GM21825 (cell line): ENCODE data around the gene ARHGAP26.

Experiments
- ATAC-seq: cut with Tn5 transposase; IDR thresholded peaks from one replicate; pipeline ENCODE4 v1.9.1; 2021; ENCODE audit warnings: mild to moderate bottlenecking, moderate library complexity; ENCODE audit not compliant: unreplicated experiment

ARHGAP26 gene

GRCh38 chr5:143026380-143026779 lies 256.2 kb downstream of the ARHGAP26 start:
- no peak for ATAC-seq

- no peak for ATAC-seq
Observed at GRCh38 chr5:143029293-143029692, 259.1 kb downstream of the ARHGAP26 start.

GRCh38 chr5:143030349-143030748 lies 260.2 kb downstream of the ARHGAP26 start:
- no peak for ATAC-seq

- ATAC-seq = no peak
Observed at GRCh38 chr5:143031781-143032580, 261.8 kb downstream of the ARHGAP26 start.

GRCh38 chr5:143032581-143032836 lies 262.3 kb downstream of the ARHGAP26 start:
- ATAC-seq = no peak

- ATAC-seq = no peak
Observed at GRCh38 chr5:143033535-143034250, 263.5 kb downstream of the ARHGAP26 start.

GRCh38 chr5:143036146-143036927 lies 266.2 kb downstream of the ARHGAP26 start:
- no peak for ATAC-seq

- ATAC-seq = no peak
Observed at GRCh38 chr5:143037071-143037470, 266.9 kb downstream of the ARHGAP26 start.

- no peak for ATAC-seq
Observed at GRCh38 chr5:143037708-143038107, 267.5 kb downstream of the ARHGAP26 start.

GRCh38 chr5:143040622-143041021 lies 270.4 kb downstream of the ARHGAP26 start:
- no peak for ATAC-seq

GRCh38 chr5:143041461-143041860 lies 271.3 kb downstream of the ARHGAP26 start:
- no peak for ATAC-seq

- no peak for ATAC-seq
Observed at GRCh38 chr5:143041972-143042770, 272.0 kb downstream of the ARHGAP26 start.

- ATAC-seq = no peak
Observed at GRCh38 chr5:143044265-143044664, 274.1 kb downstream of the ARHGAP26 start.

- no peak for ATAC-seq
Observed at GRCh38 chr5:143045062-143045461, 274.9 kb downstream of the ARHGAP26 start.

- ATAC-seq = no peak
Observed at GRCh38 chr5:143046314-143046713, 276.1 kb downstream of the ARHGAP26 start.

- ATAC-seq = no peak
Observed at GRCh38 chr5:143047091-143047490, 276.9 kb downstream of the ARHGAP26 start.

- ATAC-seq = no peak
Observed at GRCh38 chr5:143050183-143050582, 280.0 kb downstream of the ARHGAP26 start.

- ATAC-seq = no peak
Observed at GRCh38 chr5:143051244-143052058, 281.3 kb downstream of the ARHGAP26 start.

GRCh38 chr5:143052967-143053682 lies 282.9 kb downstream of the ARHGAP26 start:
- ATAC-seq = no peak
